Gastrocnemius medialis (tissue), 4 donors: Measurements from ENCODE around the gene TRAPPC2L. TPM values are rescaled to one million over a fixed set of nuclear protein-coding genes. Genes with fewer than 3 reads are reported as not detected.

ENCODE experiments used
- ATAC-seq, 2 donors: fragments of 150-250 bp; one replicate each; pipeline ENCODE4 v1.9.1; 2016
- DNase-seq, 2 donors: peaks; one replicate each; pipeline ENCODE4 v3.0.0-alpha.2; 2019
- H3K27ac ChIP-seq, 4 donors: fragments of 200-600 bp; sonication (generic); 1 replicate in 1 of 4; 2 replicates in 3 of 4; pipeline ENCODE4 v1.5.1; 2016 to 2018; ENCODE audit warnings: mild to moderate bottlenecking in 2 of 4, moderate library complexity in 1 of 4
- H3K27me3 ChIP-seq, 3 donors: fragments of 200-600 bp; sonication (generic) in 2 of 3; 1 replicate in 1 of 3; 2 replicates in 2 of 3; pipeline versions ENCODE4 v1.5.1 to v1.6.0; 2016 to 2019; ENCODE audit warnings: mild to moderate bottlenecking in 1 of 3, moderate library complexity in 1 of 3
- H3K36me3 ChIP-seq, 2 donors: fragments of 200-600 bp; sonication (generic) in 1 of 2; one replicate each; pipeline ENCODE4 v1.5.1; 2017 to 2018
- H3K4me1 ChIP-seq, 2 donors: fragments of 200-600 bp; sonication (generic) in 1 of 2; one replicate each; pipeline ENCODE4 v1.5.1; 2016 to 2017; ENCODE audit warnings: mild to moderate bottlenecking in 2 of 2
- H3K4me3 ChIP-seq, 4 donors: fragments of 200-600 bp; sonication (generic) in 3 of 4; 1 replicate in 1 of 4; 2 replicates in 3 of 4; pipeline ENCODE4 v1.5.1; 2016 to 2019; ENCODE audit warnings: mild to moderate bottlenecking in 2 of 4
- H3K9me3 ChIP-seq, 3 donors: fragments of 200-600 bp; sonication (generic) in 2 of 3; 1 replicate in 1 of 3; 2 replicates in 2 of 3; pipeline ENCODE4 v1.5.1; 2016 to 2019
- POLR2A ChIP-seq, 2 donors: fragments of 450-650 bp; IDR thresholded peaks; one replicate each; pipeline ENCODE4 v1.6.1; 2017; ENCODE audit warnings: antibody characterized with exemption in 2 of 2, mild to moderate bottlenecking in 2 of 2, moderate library complexity in 2 of 2
- in situ Hi-C, 4 donors: fragments of 200-750 bp; cut with MboI; loops; one replicate each; pipeline versions ENCODE4 v1.15.0 to v1.8.0; 2017; ENCODE audit warnings: low sequenced_read_pairs in 4 of 4
- intact Hi-C: fragments of 100-400 bp; cut with DNase I; formaldehyde crosslinking; loops from one replicate; pipeline ENCODE4 v1.15.1; 2023; ENCODE audit warnings: low total_unique reads
- total RNA-seq, 4 donors: library from RNA; depleted of rRNA; stranded (reverse); fragments of >200 nt; gene quantifications; one replicate each; pipeline versions ENCODE4 v1.1.0 to v1.2.3, GENCODE V29; 2016
- TF ChIP-seq, protein P1 (sequence below), 5 experiments: fragments of 450-650 bp in 3 of 5; fragments of 200-600 bp in 2 of 5; sonication (generic) in 2 of 5; IDR thresholded peaks in 4 of 5; conservative IDR thresholded peaks in 1 of 5; 1 replicate in 4 of 5; 2 replicates in 1 of 5; pipeline ENCODE4 v1.5.1; 2016 to 2019; ENCODE audit warnings: antibody characterized with exemption in 5 of 5, mild to moderate bottlenecking in 3 of 5, moderate library complexity in 3 of 5

The TRAPPC2L gene
- total RNA-seq, 4 donors from 2014 or later, result 17.8 to 27.9 (median 20.5) TPM

DNA sequence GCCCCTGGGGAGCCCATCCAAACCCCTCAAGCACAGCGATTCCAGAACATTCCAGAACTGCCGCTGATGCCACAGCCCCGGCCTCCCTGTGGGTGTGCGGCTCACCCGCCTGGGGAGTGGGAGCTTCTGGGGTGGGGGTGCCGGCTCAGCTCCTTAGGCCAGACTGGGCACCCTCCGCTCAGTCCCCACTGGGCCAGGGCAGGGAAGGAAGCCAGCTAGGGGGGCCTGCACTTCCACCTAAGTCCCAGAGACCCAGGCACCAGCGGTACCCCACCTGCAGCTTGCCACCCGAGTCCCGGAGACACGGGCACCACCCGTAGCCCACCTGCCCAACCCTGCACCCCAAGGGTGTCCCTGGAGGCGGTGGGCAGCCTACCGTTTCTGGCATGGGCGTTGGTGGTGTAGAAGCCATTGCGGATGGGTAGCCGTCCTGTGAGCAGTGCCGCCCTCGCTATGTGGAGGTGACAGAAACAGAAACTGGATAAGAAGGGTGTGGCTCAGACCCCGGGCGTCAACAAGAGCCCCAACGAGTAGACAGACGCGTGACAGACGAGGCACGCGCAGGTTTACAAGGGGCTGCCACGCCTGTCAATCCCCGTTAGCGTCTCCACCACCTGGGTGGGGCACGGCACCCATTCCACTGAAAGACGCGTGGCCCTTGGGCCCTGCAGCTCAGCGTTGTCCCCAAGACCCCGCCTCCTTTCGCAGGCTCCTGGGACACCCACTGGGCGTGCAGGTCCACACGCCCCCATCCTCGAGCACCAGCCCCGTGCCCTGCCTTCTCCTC, 15.2 kb upstream of the TRAPPC2L start:
- in situ Hi-C loops, result no loop called here
- no peaks in the 10 kb centered on the region for H3K4me1 ChIP-seq
- ATAC-seq, result no peak
- H3K4me3 ChIP-seq, result no peak overlapping the region
- no peaks in the 10 kb centered on the region for H3K9me3 ChIP-seq
- TF ChIP-seq, protein P1, sequence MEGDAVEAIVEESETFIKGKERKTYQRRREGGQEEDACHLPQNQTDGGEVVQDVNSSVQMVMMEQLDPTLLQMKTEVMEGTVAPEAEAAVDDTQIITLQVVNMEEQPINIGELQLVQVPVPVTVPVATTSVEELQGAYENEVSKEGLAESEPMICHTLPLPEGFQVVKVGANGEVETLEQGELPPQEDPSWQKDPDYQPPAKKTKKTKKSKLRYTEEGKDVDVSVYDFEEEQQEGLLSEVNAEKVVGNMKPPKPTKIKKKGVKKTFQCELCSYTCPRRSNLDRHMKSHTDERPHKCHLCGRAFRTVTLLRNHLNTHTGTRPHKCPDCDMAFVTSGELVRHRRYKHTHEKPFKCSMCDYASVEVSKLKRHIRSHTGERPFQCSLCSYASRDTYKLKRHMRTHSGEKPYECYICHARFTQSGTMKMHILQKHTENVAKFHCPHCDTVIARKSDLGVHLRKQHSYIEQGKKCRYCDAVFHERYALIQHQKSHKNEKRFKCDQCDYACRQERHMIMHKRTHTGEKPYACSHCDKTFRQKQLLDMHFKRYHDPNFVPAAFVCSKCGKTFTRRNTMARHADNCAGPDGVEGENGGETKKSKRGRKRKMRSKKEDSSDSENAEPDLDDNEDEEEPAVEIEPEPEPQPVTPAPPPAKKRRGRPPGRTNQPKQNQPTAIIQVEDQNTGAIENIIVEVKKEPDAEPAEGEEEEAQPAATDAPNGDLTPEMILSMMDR (IDR thresholded peaks at IDR 0.05 in 4 of 5, conservative IDR thresholded peaks at IDR 0.05 in 1 of 5), result no peak
- TF ChIP-seq POLR2A (IDR thresholded peaks at IDR 0.05), result no peak
- H3K36me3 ChIP-seq, result peaks cover 0 to 15% of the 10 kb centered on the region in 2 donors
- H3K27ac ChIP-seq, result no peak overlapping the region
- no peak for DNase-seq
- intact Hi-C loops, result no loop called here
- no peaks in the 10 kb centered on the region for H3K27me3 ChIP-seq

DNA sequence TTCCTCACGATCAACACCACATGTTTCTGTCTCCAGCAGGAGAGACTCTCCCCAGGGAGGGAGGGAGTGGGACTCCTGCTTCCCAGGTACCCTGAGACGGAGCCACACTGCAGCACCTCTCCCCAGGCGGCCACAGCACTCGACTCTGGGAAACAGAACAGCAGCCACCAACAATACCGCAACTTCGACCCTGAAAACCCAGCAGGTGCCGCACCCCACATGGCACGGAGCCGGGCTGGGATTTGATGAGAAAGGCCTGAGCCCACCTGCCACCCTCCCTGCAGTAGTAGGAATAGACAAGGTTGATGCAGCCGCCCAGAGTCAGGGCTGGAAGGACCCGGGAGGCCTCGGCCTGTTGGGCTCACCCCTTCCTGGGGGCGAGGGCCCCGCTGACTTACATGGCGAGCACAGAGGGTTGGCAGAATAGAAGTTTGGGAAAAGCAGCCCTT, 14.6 kb upstream of the TRAPPC2L start:
- DNase-seq (no peak), ATAC-seq (no peak)
- Histone ChIP-seq H3K4me1 (no peaks in the 10 kb centered on the region), H3K27me3 (no peaks in the 10 kb centered on the region), H3K36me3 (peaks cover 0 to 15% of the 10 kb centered on the region in 2 donors), H3K9me3 (no peaks in the 10 kb centered on the region), H3K4me3 (no peak overlapping the region), H3K27ac (no peak overlapping the region)
- in situ Hi-C loops, result no loop called here
- intact Hi-C loops, result no loop called here
- TF ChIP-seq POLR2A (IDR thresholded peaks at IDR 0.05), result no peak
- TF ChIP-seq, protein P1 (IDR thresholded peaks at IDR 0.05 in 4 of 5, conservative IDR thresholded peaks at IDR 0.05 in 1 of 5), result no peak

DNA sequence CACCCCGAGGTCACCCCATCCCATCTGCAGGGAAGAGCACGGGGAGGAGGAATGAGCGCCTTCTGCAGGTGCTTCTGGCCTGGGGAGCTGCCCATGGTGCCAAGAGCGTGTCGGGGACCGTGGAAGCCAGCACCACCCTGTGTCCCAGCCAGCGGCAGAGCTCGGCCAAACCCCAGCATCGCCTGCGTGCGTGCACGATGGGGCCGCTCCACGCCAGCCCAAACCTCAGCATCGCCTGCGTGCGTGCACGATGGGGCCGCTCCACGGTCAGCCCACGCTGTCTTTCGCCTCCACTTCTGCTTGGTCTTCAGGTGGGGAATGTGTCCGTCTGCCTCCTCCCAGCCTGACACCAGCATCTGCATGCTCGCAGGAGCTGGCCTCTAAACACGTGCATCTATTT, 14.1 kb upstream of the TRAPPC2L start:
- in situ Hi-C loops (no loop called here), intact Hi-C loops (no loop called here)
- no peaks in the 10 kb centered on the region for H3K4me1 ChIP-seq
- no peak overlapping the region for H3K27ac ChIP-seq
- H3K36me3 ChIP-seq, result peaks cover 0 to 15% of the 10 kb centered on the region in 2 donors
- ATAC-seq, result no peak
- H3K9me3 ChIP-seq, result no peaks in the 10 kb centered on the region
- H3K4me3 ChIP-seq, result no peak overlapping the region
- TF ChIP-seq, protein P1 (IDR thresholded peaks at IDR 0.05 in 4 of 5, conservative IDR thresholded peaks at IDR 0.05 in 1 of 5), result no peak
- TF ChIP-seq POLR2A (IDR thresholded peaks at IDR 0.05), result no peak
- no peaks in the 10 kb centered on the region for H3K27me3 ChIP-seq
- DNase-seq, result no peak

DNA sequence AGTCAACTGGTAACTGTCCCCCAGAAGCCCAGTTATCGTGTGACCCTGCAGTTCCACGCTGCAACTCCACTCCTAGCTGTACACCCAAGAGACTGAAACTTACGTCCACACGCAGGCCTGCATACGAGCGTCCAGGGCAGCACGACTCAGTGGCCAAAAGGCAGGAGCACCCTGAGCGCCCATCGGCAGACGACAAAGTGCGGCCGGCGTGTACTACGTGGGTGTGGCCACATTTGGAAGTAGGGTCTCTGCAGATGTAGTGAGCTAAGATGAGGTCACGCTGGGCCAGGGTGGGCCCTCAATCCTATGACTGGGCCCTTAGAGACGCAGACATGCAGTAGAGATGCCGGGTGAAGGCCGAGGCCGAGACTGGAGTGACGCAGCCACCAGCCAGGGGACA, 13.7 kb upstream of the TRAPPC2L start:
- ATAC-seq (no peak), DNase-seq (no peak)
- Histone ChIP-seq H3K27me3 (no peaks in the 10 kb centered on the region), H3K9me3 (no peaks in the 10 kb centered on the region), H3K27ac (no peak overlapping the region), H3K4me3 (no peak overlapping the region), H3K36me3 (peaks cover 0 to 15% of the 10 kb centered on the region in 2 donors), H3K4me1 (no peaks in the 10 kb centered on the region)
- intact Hi-C loops (no loop called here), in situ Hi-C loops (no loop called here)
- TF ChIP-seq, protein P1 (IDR thresholded peaks at IDR 0.05 in 4 of 5, conservative IDR thresholded peaks at IDR 0.05 in 1 of 5), result no peak
- no peak for TF ChIP-seq POLR2A (IDR thresholded peaks at IDR 0.05)
